NCI-H146 treated with DMSO at 0.1 percent for 48 hours (cell line): ENCODE measurements around the gene C3orf80.
"Not testable (repeated sequence)": the region's sequence is repeated elsewhere in the genome, so short reads cannot be mapped to it uniquely, and the experiment has no call there.

Source experiments
- DNase-seq: peaks from one replicate; lab custom pipeline; 2025; ENCODE audit not compliant: unreplicated experiment; lab: John Stamatoyannopoulos, UW

C3orf80 gene

GRCh38 chr3:160210799-160211221, 14.4 kb upstream of the C3orf80 start:
- DNase-seq, result no peak

- DNase-seq, result no peak
Observed at GRCh38 chr3:160213191-160213590, 12.0 kb upstream of the C3orf80 start.

GRCh38 chr3:160217675-160218074, 7.5 kb upstream of the C3orf80 start:
- no peak for DNase-seq

GRCh38 chr3:160218136-160218535, 7.1 kb upstream of the C3orf80 start:
- no peak for DNase-seq

GRCh38 chr3:160220038-160220437, 5.2 kb upstream of the C3orf80 start:
- no peak for DNase-seq

- DNase-seq, result no peak
Observed at GRCh38 chr3:160221019-160221418, 4.2 kb upstream of the C3orf80 start.

GRCh38 chr3:160224256-160224655, 966 bp upstream of the C3orf80 start:
- no peak for DNase-seq

GRCh38 chr3:160224811-160225175, 429 bp upstream of the C3orf80 start:
- DNase-seq, result no peak

GRCh38 chr3:160226026-160226907, 1.0 kb downstream of the C3orf80 start:
- peak; percentile 78 for DNase-seq

- DNase-seq, result no peak
Observed at GRCh38 chr3:160227419-160227818, 2.2 kb downstream of the C3orf80 start.

GRCh38 chr3:160232014-160232413, 6.8 kb downstream of the C3orf80 start:
- DNase-seq, result no peak

- not testable (repeated sequence) for DNase-seq
Observed at GRCh38 chr3:160240719-160241118, 15.5 kb downstream of the C3orf80 start.

- DNase-seq, result no peak
Observed at GRCh38 chr3:160245261-160245800, 20.1 kb downstream of the C3orf80 start.

GRCh38 chr3:160247766-160248165, 22.5 kb downstream of the C3orf80 start:
- DNase-seq, result no peak

- no peak for DNase-seq
Observed at GRCh38 chr3:160253298-160253697, 28.1 kb downstream of the C3orf80 start.

GRCh38 chr3:160257606-160258005, 32.4 kb downstream of the C3orf80 start:
- DNase-seq, result no peak

- no peak for DNase-seq
Observed at GRCh38 chr3:160259589-160259988, 34.4 kb downstream of the C3orf80 start.

- no peak for DNase-seq
Observed at GRCh38 chr3:160260587-160261270, 35.5 kb downstream of the C3orf80 start.

GRCh38 chr3:160265088-160265487, 39.9 kb downstream of the C3orf80 start:
- DNase-seq, result no peak
